ENCODE measurements around the gene HSD17B1.

The HSD17B1 gene

GRCh38 chr17:42566215-42566882, 13.6 kb downstream of the HSD17B1 start:
- Mint-ChIP-seq H3K36me3 (ENCODE audit: low read depth) (peaks cover 30% of the 10 kb centered on the region), H3K27ac (peak overlapping the region; percentile 75 to 89 (median 88)), H3K4me1 (peaks cover 17% of the 10 kb centered on the region), H3K9me3 (no peaks in the 10 kb centered on the region), H3K4me3 (peak overlapping the region; percentile 93 to 97 (median 96)), H3K27me3 (ENCODE audit: low read depth) (no peaks in the 10 kb centered on the region)
- no peak for TF ChIP-seq CTCF (IDR thresholded peaks at IDR 0.05; ENCODE audit: unreplicated experiment in 3 of 3)

- Mint-ChIP-seq H3K27ac (peak within 1 kb of the TSS; percentile 75 to 89 (median 88)), H3K4me3 (peak within 1 kb of the TSS; percentile 93 to 97 (median 96)), H3K4me1 (peaks cover 12% of the 10 kb centered on the region), H3K9me3 (no peaks in the 10 kb centered on the region), H3K27me3 (ENCODE audit: low read depth) (no peaks in the 10 kb centered on the region), H3K36me3 (ENCODE audit: low read depth) (peaks cover 36% of the 10 kb centered on the region)
- TF ChIP-seq CTCF (IDR thresholded peaks at IDR 0.05; ENCODE audit: unreplicated experiment in 3 of 3), result no peak
Observed at GRCh38 chr17:42566883-42567573, 14.3 kb downstream of the HSD17B1 start, which contains the start of gene MLX. MLX (plus strand) TSS chr17:42567100; CDS start chr17:42567125, 25 bp downstream.

GRCh38 chr17:42568341-42569111, 15.8 kb downstream of the HSD17B1 start:
- Mint-ChIP-seq H3K27ac (no peak overlapping the region), H3K4me1 (peaks cover 9% of the 10 kb centered on the region), H3K27me3 (ENCODE audit: low read depth) (no peaks in the 10 kb centered on the region), H3K4me3 (peak overlapping the region; percentile 67 to 93 (median 71)), H3K36me3 (ENCODE audit: low read depth) (peaks cover 49% of the 10 kb centered on the region), H3K9me3 (no peaks in the 10 kb centered on the region)
- no peak for TF ChIP-seq CTCF (IDR thresholded peaks at IDR 0.05; ENCODE audit: unreplicated experiment in 3 of 3)

GRCh38 chr17:42571435-42572225, 18.9 kb downstream of the HSD17B1 start:
- H3K36me3 Mint-ChIP-seq (ENCODE audit: low read depth), result peaks cover 66% of the 10 kb centered on the region
- peaks cover 19% of the 10 kb centered on the region for H3K4me1 Mint-ChIP-seq
- peak overlapping the region in 1 of 3 experiments; percentile 43 for H3K4me3 Mint-ChIP-seq
- H3K27me3 Mint-ChIP-seq (ENCODE audit: low read depth), result no peaks in the 10 kb centered on the region
- H3K27ac Mint-ChIP-seq, result no peak overlapping the region
- H3K9me3 Mint-ChIP-seq, result no peaks in the 10 kb centered on the region
- TF ChIP-seq CTCF (IDR thresholded peaks at IDR 0.05; ENCODE audit: unreplicated experiment in 3 of 3), result no peak

GRCh38 chr17:42573095-42573494, 20.4 kb downstream of the HSD17B1 start:
- no peak overlapping the region for H3K27ac Mint-ChIP-seq
- no peak for TF ChIP-seq CTCF (IDR thresholded peaks at IDR 0.05; ENCODE audit: unreplicated experiment in 3 of 3)
- no peaks in the 10 kb centered on the region for H3K27me3 Mint-ChIP-seq (ENCODE audit: low read depth)
- H3K4me1 Mint-ChIP-seq, result peaks cover 26% of the 10 kb centered on the region
- H3K36me3 Mint-ChIP-seq (ENCODE audit: low read depth), result peaks cover 62% of the 10 kb centered on the region
- H3K4me3 Mint-ChIP-seq, result peak overlapping the region in 1 of 3 experiments; percentile 6
- H3K9me3 Mint-ChIP-seq, result no peaks in the 10 kb centered on the region

Measured in nephron (organoid).